ENCODE measurements around the gene LIPT2.

DNA sequence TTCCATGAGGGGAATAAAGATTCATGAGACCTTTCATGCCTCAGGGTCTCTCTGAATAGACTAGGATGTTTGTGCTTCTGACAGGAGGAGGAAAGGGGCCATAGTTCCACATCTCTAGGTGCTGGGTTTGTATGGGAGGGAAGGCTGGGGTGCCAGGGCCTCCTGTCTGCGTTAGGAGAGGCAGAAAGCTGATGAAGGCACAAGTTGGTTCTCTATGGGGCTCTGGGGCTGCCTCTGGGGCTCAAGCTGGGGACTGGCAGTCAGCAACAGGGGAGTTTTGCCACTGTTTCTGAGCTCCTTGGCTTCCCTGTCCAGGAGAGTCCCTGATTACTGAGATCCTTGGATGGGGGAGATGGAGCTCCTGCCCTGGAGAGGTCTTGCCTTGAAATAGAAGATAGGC lies 30.3 kb downstream of the LIPT2 start:
- no peak for TF ChIP-seq CTCF (IDR thresholded peaks at IDR 0.05)
- no peak for TF ChIP-seq POLR2A (IDR thresholded peaks at IDR 0.05)
